HG02970 (cell line): ENCODE measurements around the gene NPY4R.
"Not testable (repeated sequence)": the region's sequence is repeated elsewhere in the genome, so short reads cannot be mapped to it uniquely, and the experiment has no call there.

Experiments used
- ATAC-seq: cut with Tn5 transposase; IDR thresholded peaks from one replicate; pipeline ENCODE4 v1.9.1; 2021; ENCODE audit warnings: mild to moderate bottlenecking, moderate library complexity, moderate number of reproducible peaks; ENCODE audit not compliant: unreplicated experiment, low FRiP score

Gene NPY4R, protein sequence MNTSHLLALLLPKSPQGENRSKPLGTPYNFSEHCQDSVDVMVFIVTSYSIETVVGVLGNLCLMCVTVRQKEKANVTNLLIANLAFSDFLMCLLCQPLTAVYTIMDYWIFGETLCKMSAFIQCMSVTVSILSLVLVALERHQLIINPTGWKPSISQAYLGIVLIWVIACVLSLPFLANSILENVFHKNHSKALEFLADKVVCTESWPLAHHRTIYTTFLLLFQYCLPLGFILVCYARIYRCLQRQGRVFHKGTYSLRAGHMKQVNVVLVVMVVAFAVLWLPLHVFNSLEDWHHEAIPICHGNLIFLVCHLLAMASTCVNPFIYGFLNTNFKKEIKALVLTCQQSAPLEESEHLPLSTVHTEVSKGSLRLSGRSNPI

DNA sequence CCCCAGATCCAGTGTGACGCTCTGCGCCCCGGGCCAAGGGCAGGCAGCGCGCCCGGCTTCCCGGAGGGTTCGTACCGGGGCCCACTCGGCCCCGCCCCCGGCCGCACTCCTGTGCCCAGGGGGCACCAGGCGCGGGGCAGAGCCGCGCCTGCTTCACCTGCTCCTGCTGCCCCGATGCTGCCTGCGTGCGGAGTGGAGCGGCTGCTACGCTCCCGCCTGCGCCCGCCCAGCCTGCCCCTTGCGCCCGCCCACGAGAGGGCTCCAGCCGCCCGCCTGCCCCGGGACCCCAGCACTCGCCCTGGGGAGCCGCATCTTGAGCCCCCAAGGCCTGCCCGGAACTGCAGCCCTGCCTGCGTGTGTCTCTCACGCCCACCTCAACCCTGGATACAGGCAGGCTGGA is at the start of gene NPY4R:
TSS of gene NPY4R (minus strand) at position 194 of the 400 bp plus-strand sequence. CDS start 3,323 bp downstream, outside the sequence.
- not testable (repeated sequence) for ATAC-seq

DNA sequence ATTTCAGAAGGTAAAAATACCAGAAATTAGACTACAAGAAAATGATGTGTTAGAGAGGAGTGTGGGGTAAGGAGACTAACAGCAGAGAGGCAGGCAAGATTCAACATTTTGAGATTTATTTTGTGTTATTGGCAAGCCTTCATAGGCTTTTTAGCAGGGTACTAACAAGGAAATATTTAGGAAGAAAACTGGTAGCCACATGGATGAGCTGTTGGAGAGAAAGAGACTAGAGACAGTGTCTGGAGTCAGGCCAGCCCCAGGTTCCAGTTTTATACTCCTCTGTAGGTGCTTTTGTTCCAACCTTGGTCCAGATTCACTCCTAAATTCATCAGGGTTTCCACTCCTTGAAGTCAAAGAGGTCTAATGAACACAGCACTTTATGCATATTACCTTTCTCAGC is 49.6 kb upstream of the NPY4R start:
- no peak for ATAC-seq

DNA sequence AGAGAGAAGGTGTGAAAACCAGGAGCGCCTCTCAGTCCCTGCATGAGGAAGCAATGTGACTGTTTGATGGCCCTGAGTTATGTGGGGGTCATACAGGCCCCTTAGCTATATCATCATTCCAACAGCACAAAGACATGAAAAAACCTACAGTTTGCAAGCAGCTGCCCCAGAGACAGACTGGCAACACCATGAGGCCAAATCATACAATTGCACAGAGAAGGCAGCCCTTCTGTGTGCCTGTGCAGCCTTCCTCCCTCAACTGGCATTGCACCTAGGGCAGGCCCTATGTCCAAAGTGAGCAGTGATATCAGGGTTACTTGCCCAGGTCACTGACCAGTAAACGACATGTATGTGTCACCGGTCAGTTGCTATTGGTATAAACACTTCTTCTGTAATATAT is 49.1 kb upstream of the NPY4R start:
- no peak for ATAC-seq

DNA sequence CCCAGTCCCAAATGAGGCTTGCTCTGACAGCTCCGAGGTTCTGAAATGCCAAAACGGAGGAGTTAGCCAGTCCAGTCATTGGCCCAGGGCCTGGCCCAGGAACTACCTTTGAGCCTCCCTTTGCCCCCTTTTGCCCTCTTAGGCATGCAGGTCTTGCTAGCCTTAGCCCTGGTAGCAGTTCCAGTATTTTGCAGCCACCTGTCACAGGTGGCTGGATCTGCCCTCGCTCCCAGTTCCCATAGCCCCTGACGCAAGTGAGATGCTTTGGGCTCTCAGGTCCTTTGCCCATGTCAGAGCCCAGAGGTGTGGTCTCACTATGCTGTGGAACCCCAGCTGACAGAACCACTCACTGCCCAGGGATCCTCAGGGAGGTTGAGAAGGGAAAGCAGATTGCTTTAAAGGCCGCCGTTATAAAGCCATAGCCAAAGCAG is 48.7 kb upstream of the NPY4R start:
- ATAC-seq = no peak

DNA sequence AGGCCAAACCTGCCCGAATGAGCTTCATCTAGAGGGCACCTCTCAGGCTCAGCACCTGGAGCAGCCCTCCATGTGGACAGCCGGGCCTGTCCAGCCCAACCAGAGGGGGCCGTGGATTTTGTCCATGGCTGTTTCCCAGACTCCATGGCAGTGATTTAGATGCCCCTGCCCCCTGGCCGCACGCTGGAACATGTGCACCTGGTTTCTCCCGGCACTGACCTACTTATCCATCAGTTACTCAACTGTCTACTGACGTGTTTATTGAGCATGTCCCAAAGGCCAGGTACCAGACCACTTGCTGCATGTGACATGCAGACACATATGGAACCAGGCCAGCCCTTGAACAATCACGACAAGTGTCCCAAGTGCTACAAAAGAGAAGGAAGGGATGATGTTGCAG is 47.6 kb upstream of the NPY4R start:
- not testable (repeated sequence) for ATAC-seq

DNA sequence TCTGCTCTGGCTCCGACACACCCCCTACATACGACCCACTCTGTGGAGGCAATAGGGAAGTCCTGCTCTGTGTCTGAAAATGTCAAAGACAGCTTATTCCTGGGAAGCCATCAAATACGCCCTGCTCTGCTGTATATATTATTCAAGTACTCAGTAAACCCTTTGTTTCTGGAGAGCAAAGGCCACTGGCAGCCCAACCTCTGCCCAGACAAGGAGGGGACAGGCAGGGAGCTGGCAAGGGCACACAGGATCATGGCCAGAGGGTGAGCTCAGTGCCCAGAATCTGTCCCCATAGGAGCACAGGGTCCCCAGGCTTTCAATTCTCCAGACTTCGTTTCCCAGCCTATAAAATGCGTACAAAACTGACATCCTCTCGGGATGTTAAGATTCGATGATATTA is 47.0 kb upstream of the NPY4R start:
- not testable (repeated sequence) for ATAC-seq

DNA sequence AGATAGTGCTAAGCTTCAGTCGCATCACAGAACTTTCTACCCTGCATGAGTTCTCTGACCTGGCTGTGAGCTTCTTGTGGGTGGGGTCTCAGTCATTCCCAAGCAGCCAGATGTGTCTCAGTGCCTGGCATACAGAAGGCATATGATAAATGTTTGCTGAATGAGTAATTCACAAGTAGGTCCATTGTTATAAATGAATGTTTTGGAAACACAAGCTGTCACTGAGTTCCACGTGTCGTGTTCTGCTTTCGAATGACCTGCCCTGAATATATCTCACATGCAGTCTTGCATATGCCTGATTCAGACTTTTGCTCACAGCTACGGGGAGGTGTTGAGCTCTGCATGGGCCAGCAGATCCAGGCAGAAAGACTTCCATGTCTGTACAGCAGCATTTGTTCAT is 46.2 kb upstream of the NPY4R start:
- ATAC-seq = not testable (repeated sequence)

DNA sequence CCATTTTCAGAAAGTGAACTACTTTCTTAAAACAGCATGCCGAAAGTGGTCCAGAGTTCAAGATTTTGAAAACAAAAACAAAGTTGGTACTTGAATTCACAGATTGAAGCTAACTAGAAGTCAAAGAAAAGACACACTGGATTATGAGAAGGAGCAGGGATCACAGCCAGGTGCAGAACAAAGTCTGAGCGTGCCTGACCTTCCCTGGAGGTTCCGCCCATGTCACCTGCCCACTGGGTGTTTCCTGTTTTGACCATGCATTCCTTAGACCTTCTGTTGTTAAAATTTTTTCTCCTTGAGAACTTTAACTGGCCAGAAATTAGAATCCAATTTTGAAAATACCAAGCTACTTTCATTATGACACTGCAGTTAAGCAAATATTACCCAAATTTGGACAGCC is 34.2 kb upstream of the NPY4R start:
- not testable (repeated sequence) for ATAC-seq

DNA sequence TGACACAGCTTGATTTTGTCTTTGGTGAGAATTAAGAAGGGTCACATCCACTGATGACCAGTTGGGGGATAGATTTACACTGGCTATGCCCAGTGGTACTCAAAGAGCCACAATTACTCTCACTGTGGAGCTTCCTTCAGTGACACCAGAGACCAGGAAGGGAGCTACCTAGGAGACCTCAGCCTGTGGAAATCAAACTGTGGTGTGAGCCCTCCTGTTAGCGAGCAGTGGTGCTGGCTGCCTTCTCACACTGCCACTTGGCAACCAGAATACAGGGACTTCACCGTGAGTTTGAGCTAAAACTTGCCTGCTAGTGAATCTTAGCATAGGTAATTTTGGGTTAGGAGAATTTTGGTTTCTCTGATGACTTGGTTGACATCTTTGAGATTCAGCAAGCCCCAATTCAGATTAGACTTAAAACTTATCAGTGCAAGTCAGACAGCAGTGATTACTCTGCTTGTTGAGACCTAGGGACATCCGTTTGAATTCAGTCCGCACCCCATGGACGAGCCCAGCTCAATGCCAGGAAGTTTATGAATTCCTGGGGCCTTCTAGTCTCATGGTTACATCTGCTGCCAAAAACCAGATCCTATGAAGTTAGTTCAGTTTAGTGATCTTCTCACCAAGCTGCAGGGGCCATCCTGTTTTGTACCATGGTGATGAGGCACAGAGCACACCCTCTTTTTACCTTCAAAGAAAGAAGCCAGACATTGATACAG is 33.4 kb upstream of the NPY4R start:
- ATAC-seq = not testable (repeated sequence)

DNA sequence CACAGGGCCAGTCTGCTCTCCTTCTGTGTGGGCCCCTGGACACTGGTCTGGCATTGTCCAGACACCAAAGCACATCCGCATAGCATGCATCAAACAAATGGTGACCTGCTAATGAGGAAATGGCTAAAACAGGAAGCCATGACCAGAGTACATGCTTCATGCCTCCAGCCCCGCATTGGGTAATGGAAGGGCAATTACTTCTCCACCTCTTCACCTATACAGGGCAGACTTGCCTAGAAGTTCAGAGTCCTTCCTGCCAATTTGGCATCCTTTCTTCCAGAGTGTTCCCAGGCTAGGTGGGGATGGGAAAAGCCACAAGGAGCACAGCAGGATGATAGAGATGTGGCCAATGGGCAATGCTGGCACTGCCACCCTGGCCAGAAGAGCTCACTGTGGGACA is 32.1 kb upstream of the NPY4R start:
- ATAC-seq = not testable (repeated sequence)

DNA sequence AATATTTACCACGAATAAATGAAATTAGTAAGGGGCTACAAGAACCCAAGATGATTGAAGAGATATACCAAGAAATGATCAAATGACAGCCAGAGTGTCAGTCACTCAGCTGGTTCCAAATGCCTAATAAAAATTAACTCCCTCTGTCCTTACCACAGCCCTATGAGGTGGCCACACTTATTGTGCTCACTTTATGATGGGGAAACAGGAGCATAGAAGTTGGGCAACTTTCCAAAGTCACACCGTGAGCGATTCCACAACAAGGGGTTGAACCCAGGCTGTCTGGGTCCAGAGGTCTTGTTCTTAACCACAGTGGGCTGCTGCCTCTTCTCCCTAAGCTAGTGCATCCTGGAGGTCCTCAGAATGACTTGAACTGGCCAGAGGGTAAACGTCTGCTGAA is 31.6 kb upstream of the NPY4R start:
- ATAC-seq = not testable (repeated sequence)

DNA sequence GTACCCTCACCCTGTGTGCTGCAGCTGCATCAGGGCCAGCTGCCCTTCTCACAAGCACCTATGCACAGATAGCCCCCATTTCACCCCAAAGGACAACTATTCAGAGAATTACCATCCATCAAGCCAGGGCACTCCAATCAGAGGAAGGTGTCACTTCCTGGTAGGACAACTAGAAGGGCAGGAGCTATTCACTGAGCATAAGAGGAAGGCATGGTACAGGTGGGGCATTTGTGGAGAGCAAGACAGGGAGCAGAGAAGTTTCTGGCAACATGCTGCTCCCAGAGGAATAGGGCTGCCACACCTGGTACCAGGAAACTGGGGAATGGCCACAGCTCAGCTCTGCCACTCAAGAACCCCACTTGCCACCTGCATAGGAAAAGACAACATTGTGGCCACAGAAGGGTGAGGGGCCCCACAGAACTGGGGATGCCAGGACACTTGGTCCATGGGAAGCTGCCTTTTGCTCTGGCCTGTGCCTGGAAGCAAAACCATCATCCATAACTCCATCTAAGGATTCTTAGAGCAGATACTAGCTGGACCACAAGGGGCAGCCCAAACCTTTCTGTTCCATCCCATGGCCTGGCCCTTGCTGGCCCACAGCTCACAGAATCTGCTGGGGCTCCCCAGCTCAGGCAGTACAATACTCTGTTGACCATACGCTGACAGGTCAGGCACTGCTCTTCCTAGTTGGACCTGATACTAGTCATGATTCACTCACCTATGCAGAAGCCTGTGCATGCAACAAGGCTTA is 25.8 kb upstream of the NPY4R start:
- ATAC-seq = not testable (repeated sequence)

DNA sequence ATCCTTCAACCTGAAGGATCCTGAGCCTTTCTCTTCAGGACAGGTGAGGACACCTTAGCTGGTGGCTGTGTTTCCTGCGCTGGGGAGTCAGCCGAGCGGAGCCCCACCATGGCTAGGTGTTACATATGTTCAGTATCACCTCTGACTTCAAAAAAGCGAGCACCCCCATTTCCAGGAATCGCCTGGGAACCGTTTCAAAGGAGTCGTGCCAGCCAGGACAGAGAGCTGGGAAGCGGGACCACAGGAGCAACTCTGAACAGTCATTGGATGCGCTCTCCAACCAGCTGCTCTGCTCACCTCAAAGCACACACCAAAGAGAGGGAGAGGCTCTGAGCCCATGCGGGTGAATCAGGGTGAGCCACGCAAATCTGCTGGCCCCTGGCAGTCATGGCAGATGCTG is 24.5 kb upstream of the NPY4R start:
- not testable (repeated sequence) for ATAC-seq

DNA sequence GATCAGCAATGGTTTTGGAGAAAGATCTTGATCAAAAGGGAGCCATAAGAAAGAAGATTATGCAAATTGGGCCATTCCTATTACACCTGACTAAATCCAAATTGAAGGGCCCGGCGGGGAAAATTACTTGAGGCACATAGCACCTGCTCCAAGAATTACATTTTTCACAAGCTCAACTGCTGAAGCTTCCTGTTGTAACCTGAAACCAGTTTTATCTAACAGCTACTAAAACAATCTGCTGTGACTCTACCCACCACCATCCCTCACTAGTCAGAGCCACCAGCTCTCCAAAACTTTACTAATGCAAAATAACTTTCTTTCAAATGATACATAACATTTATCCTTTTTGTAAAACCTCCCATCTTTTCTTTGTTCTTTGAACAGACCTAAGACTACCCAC is 20.7 kb upstream of the NPY4R start:
- ATAC-seq = not testable (repeated sequence)

DNA sequence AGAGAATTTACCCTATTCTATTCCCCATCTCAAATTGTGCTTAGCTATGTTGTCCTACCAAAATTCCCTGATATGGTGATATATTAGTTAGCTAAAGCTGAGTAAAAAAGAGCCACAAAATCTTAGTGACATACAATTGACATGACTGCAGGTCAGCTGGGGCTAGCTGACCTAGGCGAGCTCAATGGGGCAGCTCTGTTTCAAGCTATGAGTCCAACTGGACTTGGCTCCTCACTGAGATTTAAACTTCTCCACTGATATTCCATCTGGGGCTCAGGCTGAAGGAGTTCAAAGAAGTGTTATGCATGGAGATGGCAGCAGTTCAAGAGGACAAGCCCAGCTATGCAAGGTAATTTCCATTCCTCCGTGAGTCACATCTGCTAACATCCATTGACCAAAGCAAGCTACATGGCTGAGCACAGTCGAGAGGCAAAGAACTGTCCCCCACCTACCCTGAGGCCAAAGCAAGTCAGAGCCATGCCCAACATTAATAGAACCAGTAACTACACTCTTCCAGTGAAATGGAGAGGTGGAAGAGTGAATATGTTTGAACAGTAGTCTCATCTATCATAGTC is 9.1 kb upstream of the NPY4R start:
- ATAC-seq = not testable (repeated sequence)

DNA sequence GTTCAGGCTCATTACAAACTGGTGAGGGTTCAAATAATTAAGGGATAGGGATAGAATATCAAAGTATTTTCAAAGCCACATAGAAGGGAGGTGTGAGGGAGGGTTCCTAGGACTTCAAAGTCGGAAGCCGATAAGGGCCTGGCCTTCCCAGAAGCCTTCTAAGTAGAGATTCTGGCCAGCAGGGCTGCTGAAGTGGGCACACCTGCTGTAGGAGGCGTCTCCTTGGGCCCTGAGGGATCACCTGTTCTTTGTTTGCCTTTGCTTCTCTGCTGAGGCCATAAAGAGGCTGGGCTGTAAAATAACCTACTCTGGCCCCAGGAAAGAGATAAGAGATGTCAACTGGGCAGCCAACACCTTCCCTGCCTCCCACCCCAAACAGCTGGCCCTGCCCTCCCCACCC is 8.0 kb upstream of the NPY4R start:
- ATAC-seq = not testable (repeated sequence)

DNA sequence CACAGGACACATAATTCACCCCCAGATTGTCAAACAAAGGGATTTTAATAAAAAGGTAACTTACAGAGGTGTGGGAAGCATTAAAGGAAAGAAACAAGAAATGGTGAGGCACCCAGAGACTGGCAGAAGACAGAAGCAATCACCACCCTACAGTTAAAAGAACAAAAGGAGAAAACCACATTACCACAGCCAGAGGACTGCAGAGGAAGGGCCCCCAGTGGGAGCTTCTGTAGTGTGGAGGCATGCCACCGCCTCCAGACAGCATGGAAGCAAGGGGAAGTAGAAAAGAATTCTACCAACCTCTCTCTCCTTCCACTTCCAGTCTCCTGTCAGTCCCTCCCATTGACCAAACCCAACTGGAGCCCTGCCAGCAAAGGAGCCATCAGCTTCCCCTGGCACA is 4.4 kb upstream of the NPY4R start:
- not testable (repeated sequence) for ATAC-seq

DNA sequence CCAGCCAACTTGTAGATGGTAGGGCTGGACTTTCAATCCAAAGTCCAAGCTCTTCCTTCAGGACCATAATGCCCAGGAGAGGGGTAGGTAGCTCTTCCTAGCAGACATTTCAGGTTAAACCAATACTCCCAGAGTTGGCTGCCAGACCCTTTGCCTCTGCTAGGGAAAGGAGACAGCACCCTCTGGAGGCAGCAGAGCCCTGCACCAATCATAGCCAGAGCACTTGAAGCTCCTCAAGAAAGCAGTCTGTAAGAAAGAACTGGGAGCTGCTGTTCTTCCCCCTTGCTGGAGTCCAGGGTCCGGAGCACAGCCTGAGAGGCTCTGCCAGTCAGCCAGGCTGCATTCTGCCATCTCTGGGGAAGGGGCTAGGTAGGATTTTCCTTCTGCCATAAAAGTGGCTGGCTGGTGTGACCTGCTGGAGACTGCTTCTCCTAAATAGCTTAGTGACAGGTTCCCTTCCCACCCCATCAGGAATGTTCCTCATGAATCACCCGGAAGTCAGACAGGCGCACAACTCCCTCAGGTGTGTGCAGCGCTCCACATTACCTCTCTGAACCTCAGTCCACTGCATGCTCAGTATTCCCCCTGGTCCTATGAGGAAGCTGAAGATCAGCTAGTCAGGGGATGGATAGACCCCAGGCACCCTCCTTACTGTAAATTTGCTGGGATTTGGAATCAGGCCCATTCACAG is 2.5 kb upstream of the NPY4R start:
- not testable (repeated sequence) for ATAC-seq

DNA sequence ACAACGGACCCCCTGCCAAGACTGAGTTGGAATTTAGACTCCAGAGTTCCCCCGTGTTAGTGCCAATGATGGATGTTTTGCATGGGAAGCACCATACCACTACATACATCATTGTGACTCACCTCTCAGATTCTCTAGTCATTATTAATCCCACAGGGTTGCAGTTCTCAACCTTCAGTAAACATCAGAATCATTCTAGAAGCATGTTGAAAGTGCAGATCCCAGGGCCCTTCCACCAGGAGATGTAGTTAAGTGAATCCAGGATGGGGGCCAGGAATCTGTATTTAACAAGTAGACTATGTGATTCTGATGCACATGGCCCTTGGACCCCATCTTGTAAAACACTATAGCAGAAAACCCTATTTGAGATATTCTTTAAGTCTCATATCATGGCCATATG is 2.1 kb downstream of the NPY4R start:
- not testable (repeated sequence) for ATAC-seq

DNA sequence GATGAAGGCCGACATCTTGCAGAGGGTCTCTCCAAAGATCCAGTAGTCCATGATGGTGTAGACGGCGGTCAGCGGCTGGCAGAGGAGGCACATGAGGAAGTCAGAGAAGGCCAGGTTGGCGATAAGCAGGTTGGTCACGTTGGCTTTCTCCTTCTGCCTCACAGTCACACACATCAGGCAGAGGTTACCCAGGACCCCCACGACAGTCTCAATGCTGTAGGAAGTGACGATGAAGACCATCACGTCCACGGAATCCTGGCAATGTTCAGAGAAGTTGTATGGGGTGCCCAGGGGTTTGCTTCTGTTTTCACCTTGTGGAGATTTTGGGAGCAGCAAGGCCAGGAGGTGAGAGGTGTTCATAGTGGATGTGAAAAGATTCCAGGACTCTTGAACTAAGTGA is 3.5 kb downstream of the NPY4R start:
- not testable (repeated sequence) for ATAC-seq
